Hematopoietic multipotent progenitor cell (in vitro differentiated cells): Measurements from ENCODE around the gene HOXD12. TPM values are rescaled to one million over a fixed set of nuclear protein-coding genes. Genes with fewer than 3 reads are reported as not detected.
A peak's percentile ranks its signal among the peaks of the same experiment; 100 is the strongest.

Experiments
- DNase-seq, 3 donors: peaks; one replicate each; pipeline ENCODE4 v3.0.0-alpha.2; 2011 to 2015; ENCODE audit warnings: low read depth in 2 of 3, low spot score in 2 of 3
- total RNA-seq: library from RNA; depleted of rRNA; stranded (reverse); fragments of >200 nt; gene quantifications from one replicate; pipeline ENCODE4 v1.2.3, GENCODE V29; 2012

Gene HOXD12
- total RNA-seq, 1 donor, result not detected

GRCh38 chr2:176105078-176105729 lies 5.6 kb downstream of the HOXD12 start:
- no peak for DNase-seq

- DNase-seq, result no peak
These were observed 6.4 kb downstream of the HOXD12 start for GRCh38 chr2:176105730-176106580.

GRCh38 chr2:176106581-176107539 lies 7.3 kb downstream of the HOXD12 start, which contains the start of gene HOXD11:
TSS of gene HOXD11 (plus strand) at chr2:176107280. CDS start at chr2:176107356, 76 bp downstream.
- no peak for DNase-seq

GRCh38 chr2:176107731-176108181 lies 8.2 kb downstream of the HOXD12 start:
- no peak for DNase-seq

- no peak for DNase-seq
These were observed 9.8 kb downstream of the HOXD12 start for GRCh38 chr2:176109192-176109901.

GRCh38 chr2:176109946-176110345 lies 10.4 kb downstream of the HOXD12 start:
- DNase-seq, result no peak

- DNase-seq, result peak in 1 of 3 donors; percentile 51
These were observed 11.1 kb downstream of the HOXD12 start for GRCh38 chr2:176110415-176111308.

GRCh38 chr2:176111309-176111663 lies 11.7 kb downstream of the HOXD12 start:
- DNase-seq, result peak in 2 of 3 donors; percentile 67 to 69

GRCh38 chr2:176111846-176112374 lies 12.3 kb downstream of the HOXD12 start:
- no peak for DNase-seq

GRCh38 chr2:176112375-176113302 lies 13.0 kb downstream of the HOXD12 start:
- no peak for DNase-seq

- DNase-seq, result no peak
These were observed 14.7 kb downstream of the HOXD12 start for GRCh38 chr2:176114120-176114929.

- DNase-seq, result no peak
These were observed 15.5 kb downstream of the HOXD12 start for GRCh38 chr2:176114930-176115625.

- DNase-seq, result no peak
These were observed 16.6 kb downstream of the HOXD12 start, which contains the start of gene HOXD10 for GRCh38 chr2:176115883-176116813. TSS of gene HOXD10 (plus strand) at chr2:176116778. CDS start at chr2:176116834, 56 bp downstream.

GRCh38 chr2:176117162-176117822 lies 17.7 kb downstream of the HOXD12 start:
- DNase-seq, result no peak
